Ovary (tissue), 9 donors: ENCODE measurements around the gene GGT6. TPM values are rescaled to one million over a fixed set of nuclear protein-coding genes. Genes with fewer than 3 reads are reported as not detected.
A peak's percentile ranks its signal among the peaks of the same experiment; 100 is the strongest.

Experiments
- DNase-seq, 5 donors: peaks; one replicate each; pipeline ENCODE4 v3.0.0-alpha.2; 2019 to 2020
- H3K27ac ChIP-seq, 2 donors: fragments of 200-600 bp; one replicate each; pipeline versions ENCODE4 v1.5.1 to v1.8.0; 2019 to 2022
- H3K27me3 ChIP-seq: fragments of 200-600 bp; one replicate; pipeline ENCODE4 v1.8.0; 2022
- H3K36me3 ChIP-seq: fragments of 200-600 bp; sonication (generic); one replicate; pipeline ENCODE4 v1.5.1; 2019
- H3K4me1 ChIP-seq: one replicate; pipeline ENCODE4 v1.8.1; 2013; ENCODE audit warnings: mild to moderate bottlenecking, moderate library complexity; ENCODE audit not compliant: insufficient read depth
- H3K4me3 ChIP-seq: fragments of 200-600 bp; sonication (generic); one replicate; pipeline ENCODE4 v1.5.1; 2017
- H3K9me3 ChIP-seq, 2 donors: fragments of 200-600 bp in 1 of 2; sonication (generic) in 1 of 2; one replicate each; pipeline versions ENCODE4 v1.5.1 to v1.8.1; 2013 to 2019; ENCODE audit warnings: mild to moderate bottlenecking in 1 of 2, moderate library complexity in 1 of 2
- CTCF ChIP-seq, 3 donors: fragments of 450-650 bp in 2 of 3; fragments of 200-600 bp in 1 of 3; IDR thresholded peaks; one replicate each; pipeline versions ENCODE4 v1.5.1 to v1.8.0; 2016 to 2022; ENCODE audit warnings: antibody characterized with exemption in 3 of 3, mild to moderate bottlenecking in 1 of 3
- EP300 ChIP-seq: sonication (generic); formaldehyde crosslinking; IDR thresholded peaks from one replicate; pipeline ENCODE4 v1.6.1; 2017; ENCODE audit warnings: antibody characterized with exemption
- POLR2A ChIP-seq: fragments of 450-650 bp; IDR thresholded peaks from one replicate; pipeline ENCODE4 v1.6.1; 2017; ENCODE audit warnings: antibody characterized with exemption, mild to moderate bottlenecking, moderate library complexity
- WGBS, 3 donors: extraction: QIAGEN DNeasy Blood & Tissue Kit in 1 of 3; methylation state at CpG; one replicate each; pipeline versions ENCODE4 v1.1.5 to v1.1.7; 2013 to 2017; 5-methylcytosine and 5-hydroxymethylcytosine counted together
- intact Hi-C, 4 donors: fragments of 100-400 bp; cut with DNase I; formaldehyde crosslinking; loops; one replicate each; pipeline versions ENCODE4 v1.11.0 to v1.15.1; 2022 to 2023
- polyA plus RNA-seq, 2 donors: library from polyadenylated mRNA; stranded (reverse); fragments of 200-250 nt in 1 of 2; fragments of 350-450 nt in 1 of 2; fragmentation: Illumina TruSeq in 1 of 2; extraction: RNeasy Lipid Tissue Mini Kit (QIAGEN cat#74804) in 1 of 2; gene quantifications; one replicate each; pipeline ENCODE4 v1.2.3, GENCODE V29; 2013 to 2014
- total RNA-seq, 7 donors: library from RNA; depleted of rRNA in 2 of 7; stranded (reverse); fragments of >200 nt in 2 of 7; fragmentation: NEBNext Ultra II Directional in 3 of 7; extraction: Animal tissue kit (Norgen Biotek cat#: 25700) in 3 of 7; gene quantifications; one replicate each; pipeline versions ENCODE4 v1.1.0 to v1.2.4, GENCODE V29; 2016 to 2023
- donor health status: DM: no; HTN: no; CAD: no; lungs with moderate emphysema.
- donor health status: DM: no; HTN: no; CAD: no.
- donor health status: Bipolar disorder and iron deficiency.
- donor health status: DM: yes; HTN: yes; CAD: no.
- donor health status: DM: no; HTN: no; CAD: no.
- donor health status: DM: yes; HTN: yes; CAD: no.

GGT6 gene
- total and polyA plus RNA-seq, 9 donors: 0.08 to 31.5 (median 1.1) TPM

- H3K27ac ChIP-seq: no peak overlapping the region
- no peaks in the 10 kb centered on the region for H3K4me1 ChIP-seq
- no peaks in the 10 kb centered on the region for H3K27me3 ChIP-seq
- intact Hi-C loops: no loop called here
- no peaks in the 10 kb centered on the region for H3K9me3 ChIP-seq
- no peak for DNase-seq
- no peak for TF ChIP-seq POLR2A
- TF ChIP-seq CTCF (IDR thresholded peaks at IDR 0.05): no peak
- no peak for TF ChIP-seq EP300
- H3K36me3 ChIP-seq: no peaks in the 10 kb centered on the region
- 76 to 83% (median 81%) methylated on average over 24 of the region's 24 CpGs for WGBS, 3 donors
- H3K4me3 ChIP-seq: no peak overlapping the region
Observed at GRCh38 chr17:4548721-4549531, 11.5 kb downstream of the GGT6 start.

- H3K9me3 ChIP-seq: no peaks in the 10 kb centered on the region
- DNase-seq: peak in 2 of 5 donors; percentile 12 to 29
- 87 to 91% (median 87%) methylated on average over 18 of the region's 18 CpGs for WGBS, 3 donors
- intact Hi-C loops: no loop called here
- no peaks in the 10 kb centered on the region for H3K27me3 ChIP-seq
- H3K4me1 ChIP-seq: no peaks in the 10 kb centered on the region
- TF ChIP-seq POLR2A: no peak
- TF ChIP-seq CTCF (IDR thresholded peaks at IDR 0.05): no peak
- TF ChIP-seq EP300: no peak
- no peak overlapping the region for H3K27ac ChIP-seq
- H3K4me3 ChIP-seq: no peak overlapping the region
- no peaks in the 10 kb centered on the region for H3K36me3 ChIP-seq
Observed at GRCh38 chr17:4548061-4548461, 12.3 kb downstream of the GGT6 start.

GRCh38 chr17:4547118-4547906 is 13.1 kb downstream of the GGT6 start:
- DNase-seq: no peak
- Histone ChIP-seq H3K36me3 (no peaks in the 10 kb centered on the region), H3K27me3 (no peaks in the 10 kb centered on the region), H3K4me1 (no peaks in the 10 kb centered on the region), H3K9me3 (no peaks in the 10 kb centered on the region), H3K4me3 (no peak overlapping the region), H3K27ac (no peak overlapping the region)
- intact Hi-C loops: no loop called here
- TF ChIP-seq EP300 (no peak), POLR2A (no peak), CTCF (IDR thresholded peaks at IDR 0.05) (no peak)
- 85 to 88% (median 88%) methylated on average over 17 of the region's 17 CpGs for WGBS, 3 donors

- 77 to 86% (median 82%) methylated on average over 21 to 32 of the region's 32 CpGs for WGBS, 3 donors
- Histone ChIP-seq H3K27me3 (no peaks in the 10 kb centered on the region), H3K27ac (no peak overlapping the region), H3K4me3 (no peak overlapping the region), H3K36me3 (no peaks in the 10 kb centered on the region), H3K4me1 (no peaks in the 10 kb centered on the region), H3K9me3 (no peaks in the 10 kb centered on the region)
- TF ChIP-seq POLR2A (no peak), EP300 (no peak), CTCF (IDR thresholded peaks at IDR 0.05) (no peak)
- no peak for DNase-seq
- intact Hi-C loops: no loop called here
Observed at GRCh38 chr17:4545217-4545951, 15.0 kb downstream of the GGT6 start.
